ENCODE results near the gene ZGPAT. TPM values are rescaled to one million over a fixed set of nuclear protein-coding genes. Genes with fewer than 3 reads are reported as not detected.

ZGPAT gene
- total and polyA plus RNA-seq, 2 of the 13 experiments (the other 11 are each of a cell fraction or from before 2014, with no cell fraction given) = 23.0 to 41.9 TPM

DNA sequence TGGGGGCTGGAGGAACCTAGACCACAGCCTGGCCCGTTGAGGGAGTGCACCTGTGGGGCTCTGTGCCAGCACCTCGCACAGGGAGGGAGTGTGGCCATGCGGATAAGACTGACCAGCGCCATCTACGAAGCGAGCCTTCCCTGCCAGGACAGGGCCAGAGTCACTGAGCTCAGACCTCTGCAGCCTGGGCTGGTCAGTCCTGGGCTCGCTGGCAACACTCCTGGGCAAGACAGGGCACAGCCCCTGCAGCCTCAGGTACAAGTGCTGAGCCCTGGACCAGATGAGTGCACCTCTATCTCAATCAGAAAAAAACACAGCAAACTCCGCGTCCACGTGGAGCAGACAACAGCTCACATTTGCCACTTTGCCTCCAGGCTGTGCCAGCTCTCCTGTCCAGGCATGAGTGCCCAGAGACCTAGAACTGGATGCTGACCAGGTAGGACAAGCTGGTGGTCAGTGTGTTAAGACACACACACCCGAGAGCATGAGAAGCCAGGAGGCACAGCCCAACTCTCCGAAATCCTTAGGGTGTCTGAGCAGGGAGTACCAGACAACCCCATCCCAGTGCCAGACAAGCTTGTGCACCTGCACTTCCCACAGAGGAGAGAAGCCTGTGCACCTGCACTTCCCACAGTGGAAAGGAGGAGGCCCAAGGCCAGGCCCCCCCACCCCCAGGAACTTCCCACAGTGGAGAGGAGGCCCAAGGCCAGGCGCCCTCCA is 4.9 kb upstream of the ZGPAT start (continued):
- TF ChIP-seq, protein P1, sequence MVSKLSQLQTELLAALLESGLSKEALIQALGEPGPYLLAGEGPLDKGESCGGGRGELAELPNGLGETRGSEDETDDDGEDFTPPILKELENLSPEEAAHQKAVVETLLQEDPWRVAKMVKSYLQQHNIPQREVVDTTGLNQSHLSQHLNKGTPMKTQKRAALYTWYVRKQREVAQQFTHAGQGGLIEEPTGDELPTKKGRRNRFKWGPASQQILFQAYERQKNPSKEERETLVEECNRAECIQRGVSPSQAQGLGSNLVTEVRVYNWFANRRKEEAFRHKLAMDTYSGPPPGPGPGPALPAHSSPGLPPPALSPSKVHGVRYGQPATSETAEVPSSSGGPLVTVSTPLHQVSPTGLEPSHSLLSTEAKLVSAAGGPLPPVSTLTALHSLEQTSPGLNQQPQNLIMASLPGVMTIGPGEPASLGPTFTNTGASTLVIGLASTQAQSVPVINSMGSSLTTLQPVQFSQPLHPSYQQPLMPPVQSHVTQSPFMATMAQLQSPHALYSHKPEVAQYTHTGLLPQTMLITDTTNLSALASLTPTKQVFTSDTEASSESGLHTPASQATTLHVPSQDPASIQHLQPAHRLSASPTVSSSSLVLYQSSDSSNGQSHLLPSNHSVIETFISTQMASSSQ (IDR thresholded peaks at IDR 0.05; ENCODE audit: low read depth) = no peak
- TF ChIP-seq, protein P1 (CRISPR knock-in tag; IDR thresholded peaks at IDR 0.05; ENCODE audit: borderline replicate concordance) = 0 out of 2 replicates have a peak, but pooled peaks have one; percentile 30
- TF ChIP-seq, protein P2, sequence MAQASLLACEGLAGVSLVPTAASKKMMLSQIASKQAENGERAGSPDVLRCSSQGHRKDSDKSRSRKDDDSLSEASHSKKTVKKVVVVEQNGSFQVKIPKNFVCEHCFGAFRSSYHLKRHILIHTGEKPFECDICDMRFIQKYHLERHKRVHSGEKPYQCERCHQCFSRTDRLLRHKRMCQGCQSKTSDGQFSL (CRISPR knock-in tag; IDR thresholded peaks at IDR 0.05) = peak; percentile 86; the same call in 1 of the 2 replicates
- TF ChIP-seq ZNF557 (CRISPR knock-in tag; IDR thresholded peaks at IDR 0.05) (no peak), MAF1 (CRISPR knock-in tag; IDR thresholded peaks at IDR 0.05; ENCODE audit: borderline replicate concordance) (no peak), ZFP36L1 (CRISPR knock-in tag; IDR thresholded peaks at IDR 0.05) (no peak), ZNF335 (CRISPR knock-in tag; IDR thresholded peaks at IDR 0.05) (no peak), FOXO1 (CRISPR knock-in tag; IDR thresholded peaks at IDR 0.05) (0 out of 2 replicates have a peak, but pooled peaks have one; percentile 4), EHMT2 (IDR thresholded peaks at IDR 0.05; ENCODE audit: borderline replicate concordance, low read depth, low read length) (no peak)
- TF ChIP-seq, protein P3, sequence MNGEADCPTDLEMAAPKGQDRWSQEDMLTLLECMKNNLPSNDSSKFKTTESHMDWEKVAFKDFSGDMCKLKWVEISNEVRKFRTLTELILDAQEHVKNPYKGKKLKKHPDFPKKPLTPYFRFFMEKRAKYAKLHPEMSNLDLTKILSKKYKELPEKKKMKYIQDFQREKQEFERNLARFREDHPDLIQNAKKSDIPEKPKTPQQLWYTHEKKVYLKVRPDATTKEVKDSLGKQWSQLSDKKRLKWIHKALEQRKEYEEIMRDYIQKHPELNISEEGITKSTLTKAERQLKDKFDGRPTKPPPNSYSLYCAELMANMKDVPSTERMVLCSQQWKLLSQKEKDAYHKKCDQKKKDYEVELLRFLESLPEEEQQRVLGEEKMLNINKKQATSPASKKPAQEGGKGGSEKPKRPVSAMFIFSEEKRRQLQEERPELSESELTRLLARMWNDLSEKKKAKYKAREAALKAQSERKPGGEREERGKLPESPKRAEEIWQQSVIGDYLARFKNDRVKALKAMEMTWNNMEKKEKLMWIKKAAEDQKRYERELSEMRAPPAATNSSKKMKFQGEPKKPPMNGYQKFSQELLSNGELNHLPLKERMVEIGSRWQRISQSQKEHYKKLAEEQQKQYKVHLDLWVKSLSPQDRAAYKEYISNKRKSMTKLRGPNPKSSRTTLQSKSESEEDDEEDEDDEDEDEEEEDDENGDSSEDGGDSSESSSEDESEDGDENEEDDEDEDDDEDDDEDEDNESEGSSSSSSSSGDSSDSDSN (CRISPR knock-in tag; IDR thresholded peaks at IDR 0.05) = peak; percentile 21; the same call in 1 of the 2 replicates
- TF ChIP-seq, protein P4, sequence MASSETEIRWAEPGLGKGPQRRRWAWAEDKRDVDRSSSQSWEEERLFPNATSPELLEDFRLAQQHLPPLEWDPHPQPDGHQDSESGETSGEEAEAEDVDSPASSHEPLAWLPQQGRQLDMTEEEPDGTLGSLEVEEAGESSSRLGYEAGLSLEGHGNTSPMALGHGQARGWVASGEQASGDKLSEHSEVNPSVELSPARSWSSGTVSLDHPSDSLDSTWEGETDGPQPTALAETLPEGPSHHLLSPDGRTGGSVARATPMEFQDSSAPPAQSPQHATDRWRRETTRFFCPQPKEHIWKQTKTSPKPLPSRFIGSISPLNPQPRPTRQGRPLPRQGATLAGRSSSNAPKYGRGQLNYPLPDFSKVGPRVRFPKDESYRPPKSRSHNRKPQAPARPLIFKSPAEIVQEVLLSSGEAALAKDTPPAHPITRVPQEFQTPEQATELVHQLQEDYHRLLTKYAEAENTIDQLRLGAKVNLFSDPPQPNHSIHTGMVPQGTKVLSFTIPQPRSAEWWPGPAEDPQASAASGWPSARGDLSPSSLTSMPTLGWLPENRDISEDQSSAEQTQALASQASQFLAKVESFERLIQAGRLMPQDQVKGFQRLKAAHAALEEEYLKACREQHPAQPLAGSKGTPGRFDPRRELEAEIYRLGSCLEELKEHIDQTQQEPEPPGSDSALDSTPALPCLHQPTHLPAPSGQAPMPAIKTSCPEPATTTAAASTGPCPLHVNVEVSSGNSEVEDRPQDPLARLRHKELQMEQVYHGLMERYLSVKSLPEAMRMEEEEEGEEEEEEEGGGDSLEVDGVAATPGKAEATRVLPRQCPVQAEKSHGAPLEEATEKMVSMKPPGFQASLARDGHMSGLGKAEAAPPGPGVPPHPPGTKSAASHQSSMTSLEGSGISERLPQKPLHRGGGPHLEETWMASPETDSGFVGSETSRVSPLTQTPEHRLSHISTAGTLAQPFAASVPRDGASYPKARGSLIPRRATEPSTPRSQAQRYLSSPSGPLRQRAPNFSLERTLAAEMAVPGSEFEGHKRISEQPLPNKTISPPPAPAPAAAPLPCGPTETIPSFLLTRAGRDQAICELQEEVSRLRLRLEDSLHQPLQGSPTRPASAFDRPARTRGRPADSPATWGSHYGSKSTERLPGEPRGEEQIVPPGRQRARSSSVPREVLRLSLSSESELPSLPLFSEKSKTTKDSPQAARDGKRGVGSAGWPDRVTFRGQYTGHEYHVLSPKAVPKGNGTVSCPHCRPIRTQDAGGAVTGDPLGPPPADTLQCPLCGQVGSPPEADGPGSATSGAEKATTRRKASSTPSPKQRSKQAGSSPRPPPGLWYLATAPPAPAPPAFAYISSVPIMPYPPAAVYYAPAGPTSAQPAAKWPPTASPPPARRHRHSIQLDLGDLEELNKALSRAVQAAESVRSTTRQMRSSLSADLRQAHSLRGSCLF (CRISPR knock-in tag; IDR thresholded peaks at IDR 0.05; ENCODE audit: borderline replicate concordance) = no peak
- TF ChIP-seq, protein P5, sequence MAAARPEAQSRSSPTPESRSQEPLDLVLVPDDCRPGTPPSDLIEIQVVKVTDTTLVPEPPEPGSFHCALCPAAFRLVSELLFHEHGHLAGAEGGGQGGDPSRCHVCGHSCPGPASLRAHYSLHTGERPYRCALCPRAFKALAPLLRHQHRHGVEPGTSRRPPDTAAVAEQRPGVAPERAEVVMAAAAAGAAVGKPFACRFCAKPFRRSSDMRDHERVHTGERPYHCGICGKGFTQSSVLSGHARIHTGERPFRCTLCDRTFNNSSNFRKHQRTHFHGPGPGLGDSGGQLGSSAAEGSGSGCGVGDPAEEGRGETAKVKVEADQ (CRISPR knock-in tag; IDR thresholded peaks at IDR 0.05; ENCODE audit: borderline replicate concordance) = no peak
- TF ChIP-seq, protein P6, sequence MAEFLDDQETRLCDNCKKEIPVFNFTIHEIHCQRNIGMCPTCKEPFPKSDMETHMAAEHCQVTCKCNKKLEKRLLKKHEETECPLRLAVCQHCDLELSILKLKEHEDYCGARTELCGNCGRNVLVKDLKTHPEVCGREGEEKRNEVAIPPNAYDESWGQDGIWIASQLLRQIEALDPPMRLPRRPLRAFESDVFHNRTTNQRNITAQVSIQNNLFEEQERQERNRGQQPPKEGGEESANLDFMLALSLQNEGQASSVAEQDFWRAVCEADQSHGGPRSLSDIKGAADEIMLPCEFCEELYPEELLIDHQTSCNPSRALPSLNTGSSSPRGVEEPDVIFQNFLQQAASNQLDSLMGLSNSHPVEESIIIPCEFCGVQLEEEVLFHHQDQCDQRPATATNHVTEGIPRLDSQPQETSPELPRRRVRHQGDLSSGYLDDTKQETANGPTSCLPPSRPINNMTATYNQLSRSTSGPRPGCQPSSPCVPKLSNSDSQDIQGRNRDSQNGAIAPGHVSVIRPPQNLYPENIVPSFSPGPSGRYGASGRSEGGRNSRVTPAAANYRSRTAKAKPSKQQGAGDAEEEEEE (CRISPR knock-in tag; IDR thresholded peaks at IDR 0.05; ENCODE audit: borderline replicate concordance) = no peak
